Activated T-cell treated with anti-CD3 and anti-CD28 coated beads, Interleukin-2, amount 50 U/mL, for 48 hours (primary cell): ENCODE measurements around the gene MVK.

Experiments
- DNase-seq, 2 experiments: peaks; one replicate each; pipeline ENCODE4 v3.0.0-alpha.2; 2020

Gene MVK

GRCh38 chr12:109612003-109612402 is 38.4 kb downstream of the MVK start:
- no peak for DNase-seq

- DNase-seq: no peak
Measured at GRCh38 chr12:109612975-109613502, 39.4 kb downstream of the MVK start.

- DNase-seq: no peak
Measured at GRCh38 chr12:109613649-109614455, 40.3 kb downstream of the MVK start.

GRCh38 chr12:109615556-109616229 is 42.1 kb downstream of the MVK start:
- DNase-seq: no peak

GRCh38 chr12:109617491-109617890 is 43.9 kb downstream of the MVK start:
- DNase-seq: no peak

GRCh38 chr12:109618082-109618481 is 44.5 kb downstream of the MVK start:
- DNase-seq: no peak

GRCh38 chr12:109619002-109619604 is 45.5 kb downstream of the MVK start:
- DNase-seq: no peak

- no peak for DNase-seq
Measured at GRCh38 chr12:109621211-109621694, 47.7 kb downstream of the MVK start.

GRCh38 chr12:109621901-109622364 is 48.3 kb downstream of the MVK start:
- no peak for DNase-seq

- no peak for DNase-seq
Measured at GRCh38 chr12:109624467-109624866, 50.9 kb downstream of the MVK start.

GRCh38 chr12:109625131-109625559 is 51.6 kb downstream of the MVK start:
- DNase-seq: no peak

GRCh38 chr12:109625749-109626377 is 52.3 kb downstream of the MVK start:
- DNase-seq: no peak

- no peak for DNase-seq
Measured at GRCh38 chr12:109626378-109627115, 53.0 kb downstream of the MVK start.

GRCh38 chr12:109627633-109628032 is 54.0 kb downstream of the MVK start:
- DNase-seq: no peak

GRCh38 chr12:109630107-109630506 is 56.5 kb downstream of the MVK start:
- DNase-seq: no peak

- no peak for DNase-seq
Measured at GRCh38 chr12:109630815-109631214, 57.2 kb downstream of the MVK start.

GRCh38 chr12:109631302-109631701 is 57.7 kb downstream of the MVK start:
- no peak for DNase-seq

GRCh38 chr12:109631751-109632150 is 58.2 kb downstream of the MVK start:
- no peak for DNase-seq

- DNase-seq: no peak
Measured at GRCh38 chr12:109632342-109632741, 58.7 kb downstream of the MVK start.

GRCh38 chr12:109635717-109636116 is 62.1 kb downstream of the MVK start:
- no peak for DNase-seq

GRCh38 chr12:109637348-109637747 is 63.8 kb downstream of the MVK start:
- no peak for DNase-seq

GRCh38 chr12:109637996-109638395 is 64.4 kb downstream of the MVK start:
- no peak for DNase-seq
